ENCODE results near the gene QPCT.
"Not testable (repeated sequence)": the region's sequence is repeated elsewhere in the genome, so short reads cannot be mapped to it uniquely, and the experiment has no call there.

QPCT gene

DNA sequence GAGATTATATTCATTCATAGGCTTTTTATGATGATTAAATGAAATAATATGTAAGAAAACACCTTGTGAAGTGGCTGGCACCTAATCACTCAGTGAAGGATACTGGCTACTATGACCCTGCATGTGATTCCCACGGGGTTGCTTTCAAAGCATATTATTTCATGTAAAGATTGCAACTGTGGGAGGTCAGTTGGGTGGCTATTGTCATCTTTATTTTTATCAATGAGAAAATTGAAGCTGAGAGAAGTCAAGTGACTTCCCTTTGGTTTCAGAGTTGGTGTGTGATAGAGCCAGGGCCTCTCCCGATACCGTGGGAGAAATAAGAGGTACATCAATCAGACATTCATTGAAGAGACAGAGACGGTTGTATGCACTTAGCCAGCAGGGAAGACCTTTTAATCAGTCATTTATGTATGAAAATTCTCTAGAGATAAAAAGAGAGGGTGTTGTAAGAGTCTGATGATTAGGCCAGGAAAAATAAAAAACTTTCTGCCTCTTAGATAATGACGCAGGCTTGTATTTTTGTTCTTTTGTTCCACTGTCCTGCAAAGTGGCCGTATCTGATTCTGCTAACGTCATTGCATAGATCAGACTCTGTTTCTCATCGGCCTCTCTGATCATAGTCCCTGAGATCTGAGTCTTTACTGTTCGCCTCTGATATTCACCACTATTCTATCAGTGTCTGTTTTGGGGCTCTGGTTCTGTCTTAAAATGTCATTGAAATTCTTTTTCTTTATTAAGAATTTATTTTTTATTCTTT is 50.5 kb downstream of the QPCT start:
- DNase-seq, result no peak

- no peak for DNase-seq
Observed at GRCh38 chr2:37396890-37397565, 52.6 kb downstream of the QPCT start.

DNA sequence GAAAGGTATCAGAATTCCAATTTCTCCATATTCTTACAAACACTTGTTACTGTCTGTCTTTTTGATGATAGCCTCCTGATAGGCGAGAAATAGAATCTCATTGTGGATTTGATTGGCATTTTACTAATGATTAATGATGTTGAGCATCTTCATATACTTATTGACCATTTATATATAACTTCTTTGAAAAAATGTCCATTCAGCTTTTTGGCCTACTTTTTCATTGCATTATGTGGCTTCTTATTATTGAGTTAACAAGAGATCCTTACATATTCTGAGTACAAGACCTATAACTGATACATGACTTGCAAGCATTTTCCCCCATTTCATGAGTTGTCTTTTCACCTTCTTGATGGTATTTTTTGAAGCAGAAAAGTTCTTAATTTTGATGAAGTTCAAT is 54.6 kb downstream of the QPCT start:
- DNase-seq, result no peak

DNA sequence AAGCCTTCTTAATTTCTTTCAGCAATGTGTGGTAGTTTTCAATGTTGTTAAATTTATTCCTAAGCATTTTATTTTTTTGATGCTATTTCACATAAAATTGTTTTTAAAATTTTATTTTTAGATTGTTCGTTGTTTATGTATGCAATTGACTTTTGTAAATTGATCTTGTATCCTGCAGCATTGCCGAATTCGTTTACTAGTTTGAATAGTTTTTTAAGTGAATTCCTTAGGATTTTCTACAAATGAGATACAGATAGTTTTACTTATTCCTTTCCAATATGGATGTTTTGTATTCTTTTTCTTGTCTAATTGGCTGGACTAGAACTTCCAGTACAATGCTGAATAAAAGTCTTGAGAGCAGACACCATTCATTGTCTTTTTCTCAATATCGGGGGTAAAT is 55.6 kb downstream of the QPCT start:
- no peak for DNase-seq

DNA sequence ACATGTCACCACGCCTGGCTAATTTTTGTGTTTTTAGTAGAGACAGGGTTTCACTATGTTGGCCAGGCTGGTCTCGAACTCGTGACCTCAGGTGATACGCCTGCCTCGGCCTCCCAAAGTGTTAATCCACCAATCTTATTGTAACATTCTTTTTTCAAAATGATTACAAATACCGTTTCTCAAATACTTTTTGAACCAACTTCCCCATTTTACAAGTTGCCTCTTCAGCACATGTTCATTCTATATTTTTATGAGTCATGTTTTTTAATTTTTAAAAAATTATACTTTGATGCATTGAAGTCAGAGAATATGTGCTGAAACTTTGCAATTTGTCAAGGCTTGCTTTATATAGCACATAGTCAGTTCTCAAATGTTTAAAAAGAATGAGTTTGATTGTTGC is 58.2 kb downstream of the QPCT start:
- no peak for DNase-seq

GRCh38 chr2:37405781-37406180 is 61.4 kb downstream of the QPCT start:
- no peak for DNase-seq

DNA sequence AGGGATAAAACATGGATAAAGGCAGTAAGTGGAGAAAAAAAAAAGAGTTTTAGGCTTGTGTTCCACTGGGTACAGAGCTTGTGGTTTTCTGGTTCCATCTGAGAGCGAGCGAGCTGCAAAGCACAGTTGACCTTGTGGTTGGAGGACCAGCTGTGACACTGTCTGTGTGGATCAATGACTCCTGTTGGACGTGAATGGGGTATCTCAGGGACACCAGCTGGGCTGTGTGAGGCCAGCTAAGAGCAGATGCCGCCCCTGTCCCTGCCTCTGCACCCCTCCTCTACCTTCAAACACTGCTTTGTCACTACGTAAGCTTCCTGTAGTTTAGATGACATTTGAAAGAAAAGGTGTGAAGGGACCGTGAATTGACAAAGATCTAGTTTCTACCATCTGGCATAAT is 67.8 kb downstream of the QPCT start:
- DNase-seq, result no peak

GRCh38 chr2:37413911-37414469 is 69.6 kb downstream of the QPCT start:
- DNase-seq, result not testable (repeated sequence)

- peak; percentile 75 for DNase-seq
Observed at GRCh38 chr2:37414470-37414949, 70.1 kb downstream of the QPCT start.

- peak; percentile 50 for DNase-seq
Observed at GRCh38 chr2:37415128-37415820, 70.8 kb downstream of the QPCT start.

DNA sequence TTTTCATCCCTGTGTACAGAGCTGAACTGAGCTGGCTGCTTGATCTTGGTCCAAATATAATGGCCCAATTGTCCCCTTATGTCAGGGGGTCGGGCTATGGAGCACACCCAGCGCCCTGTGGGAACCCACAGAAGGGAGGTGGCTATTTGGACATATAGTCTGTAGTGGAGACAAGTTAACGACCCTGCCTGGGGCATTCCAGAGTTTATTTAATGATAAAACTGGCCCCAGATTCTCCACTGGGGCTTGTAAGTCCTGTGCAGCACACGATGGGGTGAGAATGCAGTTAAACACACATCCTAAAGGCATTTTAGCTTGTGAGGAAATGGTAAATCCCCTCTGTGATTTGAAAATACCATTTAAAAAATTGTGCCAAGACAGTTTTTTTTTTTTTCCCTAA is 72.9 kb downstream of the QPCT start:
- DNase-seq, result no peak

- no peak for DNase-seq
Observed at GRCh38 chr2:37418956-37419355, 74.5 kb downstream of the QPCT start.

DNA sequence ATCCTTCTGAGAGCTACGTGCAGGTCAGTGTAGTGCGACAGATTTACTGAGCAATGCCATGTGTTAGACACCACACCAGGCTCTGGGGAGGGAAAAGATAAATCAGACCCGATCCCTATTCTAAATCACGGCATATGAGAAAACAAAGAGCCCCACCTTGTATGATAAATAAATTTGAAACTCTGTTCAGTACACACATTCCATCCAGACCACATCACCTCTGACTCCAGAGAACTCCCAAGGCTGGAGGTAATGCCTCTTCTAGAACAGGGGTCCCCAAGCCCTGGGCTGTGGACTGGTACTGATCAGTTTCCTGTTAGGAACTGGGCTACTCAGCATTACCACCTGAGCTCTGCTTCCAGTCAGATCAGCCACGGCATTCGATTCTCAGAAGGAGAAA is 77.3 kb downstream of the QPCT start:
- no peak for DNase-seq

GRCh38 chr2:37422816-37423215 is 78.4 kb downstream of the QPCT start:
- no peak for DNase-seq
